Mesothelial cell of epicardium (in vitro differentiated cells): ENCODE measurements around the gene RHOC. TPM values are rescaled to one million over a fixed set of nuclear protein-coding genes. Genes with fewer than 3 reads are reported as not detected.

Experiments
- DNase-seq, 2 experiments: peaks; one replicate each; pipeline ENCODE4 v3.0.0; 2021; ENCODE audit warnings: low spot score in 2 of 2; ENCODE audit not compliant: unreplicated experiment in 2 of 2
- H3K27ac Mint-ChIP-seq: 2 replicates; pipeline ENCODE4 v1.8.0; 2021; ENCODE audit warnings: mixed read lengths
- H3K27me3 Mint-ChIP-seq: 2 replicates; pipeline ENCODE4 v1.8.0; 2021; ENCODE audit warnings: low read depth, mixed read lengths
- H3K36me3 Mint-ChIP-seq: 2 replicates; pipeline ENCODE4 v1.8.0; 2021; ENCODE audit warnings: mixed read lengths
- H3K4me1 Mint-ChIP-seq: 2 replicates; pipeline ENCODE4 v1.8.0; 2021; ENCODE audit warnings: mixed read lengths
- H3K4me3 Mint-ChIP-seq: 2 replicates; pipeline ENCODE4 v1.8.0; 2021; ENCODE audit warnings: mild to moderate bottlenecking, moderate library complexity, mixed read lengths
- H3K9me3 Mint-ChIP-seq: 2 replicates; pipeline ENCODE4 v1.8.0; 2021; ENCODE audit warnings: mixed read lengths
- total RNA-seq: library from RNA; stranded (reverse); gene quantifications from 3 replicates; pipeline ENCODE4 v1.2.1, GENCODE V29; 2021
- TF ChIP-seq, protein P1 (sequence below): fragments of 200-600 bp; sonication (generic); IDR thresholded peaks from one replicate; pipeline ENCODE4 v1.5.0; 2021; ENCODE audit warnings: antibody characterized with exemption; ENCODE audit not compliant: unreplicated experiment

Gene RHOC
- total RNA-seq, 1 donor from 2014 or later, result 163 TPM

DNA sequence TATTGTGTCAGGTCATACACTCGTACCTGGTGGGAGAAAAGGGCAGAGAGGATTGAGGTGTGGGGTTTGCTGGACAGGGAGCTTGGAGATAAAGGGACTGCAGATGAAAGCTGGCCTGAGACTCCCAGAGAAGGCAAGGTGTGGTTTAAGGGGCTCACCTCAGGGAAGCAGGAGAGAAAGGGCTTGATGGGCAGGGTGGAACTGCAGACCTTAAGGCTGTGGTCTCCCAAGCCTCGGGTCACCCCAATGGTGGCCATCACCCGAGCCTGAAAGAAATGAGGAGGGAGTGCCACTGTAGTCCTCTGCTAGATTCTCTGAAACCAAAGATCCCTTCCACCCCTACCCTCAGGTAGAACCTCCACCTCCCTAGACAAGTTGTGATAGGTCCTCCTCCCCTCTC is 3.7 kb upstream of the RHOC start:
- Mint-ChIP-seq H3K4me1 (peaks cover 22% of the 10 kb centered on the region), H3K27me3 (peaks cover 32% of the 10 kb centered on the region), H3K9me3 (no peaks in the 10 kb centered on the region), H3K4me3 (no peak overlapping the region), H3K27ac (no peak overlapping the region), H3K36me3 (no peaks in the 10 kb centered on the region)
- no peak for DNase-seq
- TF ChIP-seq, protein P1, sequence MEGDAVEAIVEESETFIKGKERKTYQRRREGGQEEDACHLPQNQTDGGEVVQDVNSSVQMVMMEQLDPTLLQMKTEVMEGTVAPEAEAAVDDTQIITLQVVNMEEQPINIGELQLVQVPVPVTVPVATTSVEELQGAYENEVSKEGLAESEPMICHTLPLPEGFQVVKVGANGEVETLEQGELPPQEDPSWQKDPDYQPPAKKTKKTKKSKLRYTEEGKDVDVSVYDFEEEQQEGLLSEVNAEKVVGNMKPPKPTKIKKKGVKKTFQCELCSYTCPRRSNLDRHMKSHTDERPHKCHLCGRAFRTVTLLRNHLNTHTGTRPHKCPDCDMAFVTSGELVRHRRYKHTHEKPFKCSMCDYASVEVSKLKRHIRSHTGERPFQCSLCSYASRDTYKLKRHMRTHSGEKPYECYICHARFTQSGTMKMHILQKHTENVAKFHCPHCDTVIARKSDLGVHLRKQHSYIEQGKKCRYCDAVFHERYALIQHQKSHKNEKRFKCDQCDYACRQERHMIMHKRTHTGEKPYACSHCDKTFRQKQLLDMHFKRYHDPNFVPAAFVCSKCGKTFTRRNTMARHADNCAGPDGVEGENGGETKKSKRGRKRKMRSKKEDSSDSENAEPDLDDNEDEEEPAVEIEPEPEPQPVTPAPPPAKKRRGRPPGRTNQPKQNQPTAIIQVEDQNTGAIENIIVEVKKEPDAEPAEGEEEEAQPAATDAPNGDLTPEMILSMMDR, result no peak

DNA sequence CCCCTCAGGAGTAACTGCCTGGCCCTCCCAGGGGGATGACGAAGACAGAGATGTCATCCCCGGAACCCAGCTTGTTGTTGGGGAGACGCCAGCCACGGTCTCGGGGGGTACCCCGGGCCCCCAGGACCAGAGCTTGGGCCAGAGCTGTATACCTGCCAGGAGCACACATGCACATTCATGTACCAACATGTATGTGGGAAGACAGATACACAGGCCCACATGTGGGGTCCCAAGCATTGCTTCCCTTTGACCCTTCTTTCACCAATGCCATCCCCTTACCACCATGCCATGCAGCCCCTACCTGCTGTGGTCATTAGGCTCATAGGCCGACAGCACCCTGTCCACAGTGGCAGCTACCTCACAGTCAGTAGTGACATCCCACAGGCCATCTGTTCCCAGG is 3.2 kb upstream of the RHOC start:
- no peaks in the 10 kb centered on the region for H3K9me3 Mint-ChIP-seq
- no peaks in the 10 kb centered on the region for H3K36me3 Mint-ChIP-seq
- peaks cover 26% of the 10 kb centered on the region for H3K4me1 Mint-ChIP-seq
- TF ChIP-seq, protein P1, result no peak
- H3K27ac Mint-ChIP-seq, result no peak overlapping the region
- no peak for DNase-seq
- H3K4me3 Mint-ChIP-seq, result no peak overlapping the region
- peaks cover 32% of the 10 kb centered on the region for H3K27me3 Mint-ChIP-seq

DNA sequence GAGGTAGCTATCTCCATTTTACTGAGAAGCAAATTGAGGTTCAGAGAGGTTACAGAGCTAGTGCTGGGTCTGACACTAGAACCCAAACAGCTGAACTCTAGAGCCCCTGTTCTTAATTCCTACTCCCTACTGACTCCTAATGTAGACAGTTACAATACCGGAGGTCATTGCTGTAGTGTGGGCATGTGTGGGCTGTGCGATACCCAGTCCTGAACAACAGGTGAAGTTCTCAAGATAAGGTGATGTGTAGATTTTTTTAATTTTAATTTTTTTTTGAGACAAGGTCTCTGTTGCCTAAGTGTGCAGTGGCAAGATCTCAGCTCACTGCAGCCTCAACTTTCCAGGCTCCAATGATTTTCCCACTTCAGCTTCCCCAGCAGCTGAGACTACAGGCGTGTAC is 1.6 kb upstream of the RHOC start:
- TF ChIP-seq, protein P1, result no peak
- peaks cover 34% of the 10 kb centered on the region for H3K4me1 Mint-ChIP-seq

DNA sequence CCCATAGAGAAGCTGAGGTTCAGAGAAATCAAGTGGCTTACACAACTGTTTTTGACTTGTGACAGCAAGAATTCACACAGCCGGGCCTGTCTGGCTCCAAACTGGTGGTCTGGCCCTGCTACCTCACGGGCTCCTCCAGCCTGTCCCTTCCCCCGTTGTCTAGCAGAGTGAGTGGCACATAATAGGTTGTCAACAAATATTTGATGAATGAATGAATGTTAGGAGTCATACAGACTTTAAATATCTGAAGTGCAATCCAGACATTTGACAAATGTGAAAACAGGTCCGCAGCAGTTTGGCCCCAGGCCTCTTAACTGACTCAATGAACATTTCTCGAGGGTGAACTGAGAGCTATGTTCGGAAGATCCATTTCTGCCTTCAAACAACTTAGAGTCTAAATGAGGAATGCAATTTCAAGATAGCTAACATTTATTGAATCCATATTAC is 1.1 kb upstream of the RHOC start:
- H3K4me3 Mint-ChIP-seq, result peak overlapping the region; percentile 74
- H3K4me1 Mint-ChIP-seq, result peaks cover 38% of the 10 kb centered on the region
- H3K27me3 Mint-ChIP-seq, result peaks cover 16% of the 10 kb centered on the region
- H3K27ac Mint-ChIP-seq, result no peak overlapping the region
- no peaks in the 10 kb centered on the region for H3K36me3 Mint-ChIP-seq
- TF ChIP-seq, protein P1, result no peak
- DNase-seq, result no peak
- no peaks in the 10 kb centered on the region for H3K9me3 Mint-ChIP-seq

More for the DNA sequence above, 1.6 kb upstream of the RHOC start:
- Mint-ChIP-seq H3K36me3 (no peaks in the 10 kb centered on the region), H3K27me3 (peaks cover 21% of the 10 kb centered on the region), H3K27ac (no peak overlapping the region), H3K9me3 (no peaks in the 10 kb centered on the region), H3K4me3 (no peak overlapping the region)
- no peak for DNase-seq

DNA sequence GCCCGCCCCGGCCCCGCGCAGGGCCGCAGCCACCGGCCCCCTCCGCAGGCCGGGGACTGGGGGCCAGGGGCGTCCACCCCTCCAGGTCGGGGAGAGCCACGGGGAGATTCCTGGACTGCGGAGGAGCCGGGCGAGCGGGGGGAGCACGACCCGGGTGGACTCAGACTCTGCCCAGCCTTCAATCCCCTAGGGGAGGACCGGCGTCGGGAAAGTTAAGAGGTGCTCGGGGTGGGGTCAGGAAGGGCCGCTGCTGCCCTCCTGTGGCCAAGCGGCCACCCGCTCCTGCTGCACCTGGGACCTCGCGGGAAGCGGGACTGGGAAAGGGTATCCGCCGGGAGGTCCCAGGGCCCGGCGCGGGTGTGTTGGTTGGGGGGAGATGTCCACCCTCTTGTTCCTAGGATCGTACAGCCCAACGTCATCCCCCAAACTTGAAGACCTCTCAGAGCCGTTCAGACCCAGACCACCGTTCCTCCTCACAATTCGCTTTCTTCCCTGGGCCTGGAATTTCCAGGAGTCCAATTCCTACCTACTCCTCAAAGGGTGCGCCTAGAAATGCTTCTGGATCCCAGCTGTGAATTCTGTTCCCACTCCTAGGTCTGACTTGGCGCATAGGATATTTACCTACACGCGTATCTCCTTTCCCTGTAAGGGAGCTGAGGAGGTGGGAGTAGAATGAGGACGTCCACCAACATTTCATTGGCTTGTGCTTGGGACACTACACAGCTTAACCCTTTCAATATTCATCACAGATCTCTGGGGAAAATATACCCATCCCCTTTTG is 484 bp upstream of the RHOC start:
- Mint-ChIP-seq H3K9me3 (no peaks in the 10 kb centered on the region), H3K4me1 (peaks cover 44% of the 10 kb centered on the region), H3K27me3 (peaks cover 10% of the 10 kb centered on the region), H3K36me3 (peaks cover 2% of the 10 kb centered on the region), H3K4me3 (peak overlapping the region; percentile 74), H3K27ac (peak overlapping the region; percentile 35)
- peak; percentile 70 to 84 for DNase-seq
- TF ChIP-seq, protein P1, result peak; percentile 72
